HG02840 (cell line): ENCODE measurements around the gene SMPD3.
A peak's percentile ranks its signal among the peaks of the same experiment; 100 is the strongest.
"Not testable (repeated sequence)": the region's sequence is repeated elsewhere in the genome, so short reads cannot be mapped to it uniquely, and the experiment has no call there.

Experiments
- ATAC-seq: cut with Tn5 transposase; IDR thresholded peaks from one replicate; pipeline ENCODE4 v1.9.1; 2021; ENCODE audit warnings: mild to moderate bottlenecking, moderate library complexity, moderate number of reproducible peaks; ENCODE audit not compliant: unreplicated experiment, low FRiP score

Gene SMPD3

GRCh38 chr16:68448360-68448970, at the start of gene SMPD3:
Gene SMPD3 (minus strand): TSS chr16:68448508. CDS start chr16:68372181, 76,327 bp downstream.
- peak; percentile 90 for ATAC-seq

- no peak for ATAC-seq
Observed at GRCh38 chr16:68496689-68497088, 48.4 kb upstream of the SMPD3 start.

GRCh38 chr16:68494261-68494660, 46.0 kb upstream of the SMPD3 start:
- not testable (repeated sequence) for ATAC-seq

GRCh38 chr16:68493412-68494070, 45.2 kb upstream of the SMPD3 start:
- no peak for ATAC-seq

GRCh38 chr16:68492543-68493411, 44.5 kb upstream of the SMPD3 start:
- no peak for ATAC-seq

- no peak for ATAC-seq
Observed at GRCh38 chr16:68492151-68492542, 43.8 kb upstream of the SMPD3 start.

GRCh38 chr16:68491576-68491950, 43.3 kb upstream of the SMPD3 start:
- ATAC-seq, result no peak

- no peak for ATAC-seq
Observed at GRCh38 chr16:68490829-68491575, 42.7 kb upstream of the SMPD3 start.

GRCh38 chr16:68490358-68490757, 42.0 kb upstream of the SMPD3 start:
- ATAC-seq, result no peak

- ATAC-seq, result no peak
Observed at GRCh38 chr16:68488554-68488953, 40.2 kb upstream of the SMPD3 start.

GRCh38 chr16:68487669-68488068, 39.4 kb upstream of the SMPD3 start:
- ATAC-seq, result no peak

- no peak for ATAC-seq
Observed at GRCh38 chr16:68487203-68487514, 38.9 kb upstream of the SMPD3 start.

GRCh38 chr16:68486502-68487202, 38.3 kb upstream of the SMPD3 start:
- ATAC-seq, result no peak

- ATAC-seq, result no peak
Observed at GRCh38 chr16:68481636-68482035, 33.3 kb upstream of the SMPD3 start.

- no peak for ATAC-seq
Observed at GRCh38 chr16:68480084-68480995, 32.0 kb upstream of the SMPD3 start.

- no peak for ATAC-seq
Observed at GRCh38 chr16:68479271-68479670, 31.0 kb upstream of the SMPD3 start.

- no peak for ATAC-seq
Observed at GRCh38 chr16:68478526-68479250, 30.4 kb upstream of the SMPD3 start.

GRCh38 chr16:68475071-68475470, 26.8 kb upstream of the SMPD3 start:
- ATAC-seq, result no peak
